ENCODE results near the gene UNCX.

DNA sequence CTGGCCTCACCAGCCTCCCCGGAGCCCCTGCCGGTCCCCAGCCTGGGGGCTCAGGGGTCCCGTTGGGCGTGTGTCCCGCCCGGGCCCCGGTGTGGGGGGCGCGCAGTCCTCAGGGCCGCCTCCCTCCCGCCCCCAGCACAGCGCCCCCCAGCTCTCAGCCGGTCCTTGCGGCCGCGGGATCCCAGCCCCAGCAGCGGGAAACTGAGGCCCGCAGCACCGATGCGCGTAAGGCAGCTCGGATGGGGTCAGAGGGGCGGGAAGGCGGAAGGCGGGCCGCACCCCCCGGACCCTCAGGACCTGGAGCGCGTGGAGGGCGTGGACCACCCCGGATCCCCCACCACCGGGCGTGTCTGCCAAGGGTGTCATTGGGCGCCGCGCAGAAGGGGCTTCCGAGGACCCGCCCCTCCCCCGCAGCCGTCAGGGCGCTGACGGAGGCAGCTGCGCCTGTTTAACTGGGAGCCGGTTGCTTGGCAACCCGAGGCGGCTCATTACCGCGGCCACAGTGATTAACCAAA, 14.9 kb downstream of the UNCX start:
- peak; percentile 86 for TF ChIP-seq EZH2phosphoT487 (IDR thresholded peaks at IDR 0.05; ENCODE audit: low read depth, severe bottlenecking, unreplicated experiment)
- TF ChIP-seq, protein P1, sequence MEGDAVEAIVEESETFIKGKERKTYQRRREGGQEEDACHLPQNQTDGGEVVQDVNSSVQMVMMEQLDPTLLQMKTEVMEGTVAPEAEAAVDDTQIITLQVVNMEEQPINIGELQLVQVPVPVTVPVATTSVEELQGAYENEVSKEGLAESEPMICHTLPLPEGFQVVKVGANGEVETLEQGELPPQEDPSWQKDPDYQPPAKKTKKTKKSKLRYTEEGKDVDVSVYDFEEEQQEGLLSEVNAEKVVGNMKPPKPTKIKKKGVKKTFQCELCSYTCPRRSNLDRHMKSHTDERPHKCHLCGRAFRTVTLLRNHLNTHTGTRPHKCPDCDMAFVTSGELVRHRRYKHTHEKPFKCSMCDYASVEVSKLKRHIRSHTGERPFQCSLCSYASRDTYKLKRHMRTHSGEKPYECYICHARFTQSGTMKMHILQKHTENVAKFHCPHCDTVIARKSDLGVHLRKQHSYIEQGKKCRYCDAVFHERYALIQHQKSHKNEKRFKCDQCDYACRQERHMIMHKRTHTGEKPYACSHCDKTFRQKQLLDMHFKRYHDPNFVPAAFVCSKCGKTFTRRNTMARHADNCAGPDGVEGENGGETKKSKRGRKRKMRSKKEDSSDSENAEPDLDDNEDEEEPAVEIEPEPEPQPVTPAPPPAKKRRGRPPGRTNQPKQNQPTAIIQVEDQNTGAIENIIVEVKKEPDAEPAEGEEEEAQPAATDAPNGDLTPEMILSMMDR (IDR thresholded peaks at IDR 0.05; ENCODE audit: poor library complexity) = no peak
- TF ChIP-seq EZH2 (IDR thresholded peaks at IDR 0.05; ENCODE audit: borderline replicate concordance) = peak; percentile 85

Data from hepatocyte (in vitro differentiated cells).